ENCODE measurements around the gene MRAS.

MRAS gene

GRCh38 chr3:138347960-138348753 is at the start of gene MRAS:
MRAS (plus strand) TSS chr3:138348579; CDS start chr3:138372884, 24,305 bp downstream.
- DNase-seq: no peak

GRCh38 chr3:138300647-138301046 is 47.7 kb upstream of the MRAS start:
- no peak for DNase-seq

- DNase-seq: no peak
These were observed 44.9 kb upstream of the MRAS start for GRCh38 chr3:138303474-138303873.

- no peak for DNase-seq
These were observed 40.5 kb upstream of the MRAS start for GRCh38 chr3:138307899-138308298.

- no peak for DNase-seq
These were observed 39.6 kb upstream of the MRAS start for GRCh38 chr3:138308783-138309182.

GRCh38 chr3:138310494-138310893 is 37.9 kb upstream of the MRAS start:
- DNase-seq: no peak

GRCh38 chr3:138314751-138315150 is 33.6 kb upstream of the MRAS start:
- no peak for DNase-seq

GRCh38 chr3:138317687-138318086 is 30.7 kb upstream of the MRAS start:
- DNase-seq: no peak

GRCh38 chr3:138323971-138324370 is 24.4 kb upstream of the MRAS start:
- DNase-seq: no peak

- no peak for DNase-seq
These were observed 22.4 kb upstream of the MRAS start for GRCh38 chr3:138325990-138326389.

GRCh38 chr3:138326866-138327595 is 21.3 kb upstream of the MRAS start:
- DNase-seq: no peak

GRCh38 chr3:138327831-138328230 is 20.5 kb upstream of the MRAS start:
- no peak for DNase-seq

GRCh38 chr3:138328341-138328740 is 20.0 kb upstream of the MRAS start:
- DNase-seq: no peak

- no peak for DNase-seq
These were observed 19.0 kb upstream of the MRAS start, which contains the start of gene NME9 for GRCh38 chr3:138329127-138329983. NME9 (minus strand) TSS chr3:138329851; CDS start chr3:138329335, 516 bp downstream.

GRCh38 chr3:138329984-138330293 is 18.4 kb upstream of the MRAS start:
- DNase-seq: no peak

GRCh38 chr3:138331143-138331894 is 17.1 kb upstream of the MRAS start:
- no peak for DNase-seq

GRCh38 chr3:138332472-138333073 is 15.8 kb upstream of the MRAS start:
- no peak for DNase-seq

GRCh38 chr3:138334608-138335007 is 13.8 kb upstream of the MRAS start:
- DNase-seq: no peak

- DNase-seq: no peak
These were observed 11.9 kb upstream of the MRAS start for GRCh38 chr3:138336454-138336999.

GRCh38 chr3:138338244-138338643 is 10.1 kb upstream of the MRAS start:
- DNase-seq: no peak

- DNase-seq: no peak
These were observed 9.6 kb upstream of the MRAS start for GRCh38 chr3:138338811-138339210.

GRCh38 chr3:138340511-138340910 is 7.9 kb upstream of the MRAS start:
- no peak for DNase-seq

All from KG1 (cell line).